H1 (cell line): Measurements from ENCODE around the gene TMEM150A. TPM values are rescaled to one million over a fixed set of nuclear protein-coding genes. Genes with fewer than 3 reads are reported as not detected.

Experiments
- CTCF ChIA-PET: fragments of 300-600 bp; sonication (Branson Sonifier 250); formaldehyde crosslinking; loops from one replicate; lab custom pipeline; 2021; ENCODE audit not compliant: partially characterized antibody; lab: Charles Lee
- POLR2A ChIA-PET: fragments of 300-600 bp; sonication (Branson Sonifier 250); formaldehyde crosslinking; loops from one replicate; lab custom pipeline; 2021; ENCODE audit warnings: inconsistent platforms; ENCODE audit not compliant: partially characterized antibody; lab: Charles Lee
- DNase-seq, 2 experiments: peaks; one replicate each; pipeline versions ENCODE4 v3.0.0 to v3.0.0-alpha.2; 2010 to 2022; ENCODE audit warnings: low spot score in 2 of 2, low read depth in 1 of 2, mixed read lengths in 1 of 2
- FAIRE-seq: peaks from 2 replicates; lab custom pipeline; 2011; peaks lifted over from hg19 to GRCh38; lab: Jason Lieb, UNC
- H2AFZ ChIP-seq: 2 replicates; pipeline ENCODE4 v1.8.1; 2012; ENCODE audit warnings: low read length, inconsistent platforms
- H2AK5ac ChIP-seq: 2 replicates; pipeline ENCODE4 v1.6.1; 2013; ENCODE audit warnings: low read depth, low read length
- H2BK120ac ChIP-seq: replicated peaks from 2 replicates; pipeline ENCODE3; 2013; ENCODE audit warnings: low read depth, low read length, inconsistent platforms
- H2BK12ac ChIP-seq: 2 replicates; pipeline ENCODE4 v1.6.1; 2013; ENCODE audit warnings: low read depth, low read length
- H2BK15ac ChIP-seq: 2 replicates; pipeline ENCODE4 v1.6.1; 2013; ENCODE audit warnings: low read length
- H2BK20ac ChIP-seq: 2 replicates; pipeline ENCODE4 v1.6.1; 2013; ENCODE audit warnings: low read length
- H2BK5ac ChIP-seq: 2 replicates; pipeline ENCODE4 v1.6.1; 2013; ENCODE audit warnings: low read depth, low read length
- H3K14ac ChIP-seq: 2 replicates; pipeline ENCODE4 v1.6.1; 2013; ENCODE audit warnings: inconsistent platforms; ENCODE audit not compliant: insufficient read length
- H3K18ac ChIP-seq: 2 replicates; pipeline ENCODE4 v1.6.1; 2013; ENCODE audit warnings: low read length; ENCODE audit errors: extremely low read depth
- H3K23ac ChIP-seq: 2 replicates; pipeline ENCODE4 v1.6.1; 2013; ENCODE audit warnings: inconsistent platforms; ENCODE audit not compliant: insufficient read length
- H3K23me2 ChIP-seq: 2 replicates; pipeline ENCODE4 v1.6.1; 2013; ENCODE audit warnings: low read depth, low read length
- H3K27ac ChIP-seq: 2 replicates; pipeline ENCODE4 v1.6.1; 2011; ENCODE audit warnings: low read depth, low read length, inconsistent platforms
- H3K27me3 ChIP-seq, 4 experiments: replicated peaks in 1 of 4; 1 replicate in 1 of 4; 2 replicates in 3 of 4; pipeline versions ENCODE4 v1.6.1 to v1.8.1; 2011 to 2013; ENCODE audit warnings: low read length in 3 of 4, mild to moderate bottlenecking in 3 of 4, inconsistent platforms in 2 of 4, mixed read lengths in 2 of 4, moderate library complexity in 1 of 4; ENCODE audit not compliant: control insufficient read depth in 3 of 4, insufficient read depth in 3 of 4; ENCODE audit errors: extremely low read depth in 1 of 4
- H3K36me3 ChIP-seq, 4 experiments: 2 replicates each; pipeline versions ENCODE4 v1.6.1 to v1.8.1; 2011 to 2013; ENCODE audit warnings: mild to moderate bottlenecking in 4 of 4, low read length in 3 of 4, moderate library complexity in 2 of 4, control low read depth in 1 of 4, inconsistent platforms in 1 of 4; ENCODE audit not compliant: insufficient read depth in 4 of 4, control insufficient read depth in 2 of 4
- H3K4ac ChIP-seq: replicated peaks from 2 replicates; pipeline ENCODE3; 2013; ENCODE audit warnings: low read length, low read depth, mixed read lengths, inconsistent platforms; ENCODE audit not compliant: insufficient read length
- H3K4me1 ChIP-seq, 4 experiments: replicated peaks in 1 of 4; 1 replicate in 1 of 4; 2 replicates in 3 of 4; pipeline versions ENCODE4 v1.6.1 to v1.8.1; 2011 to 2013; ENCODE audit warnings: low read length in 3 of 4, inconsistent platforms in 2 of 4, mixed read lengths in 1 of 4; ENCODE audit not compliant: insufficient read depth in 4 of 4, control insufficient read depth in 3 of 4
- H3K4me2 ChIP-seq, 2 experiments: 2 replicates each; pipeline versions ENCODE4 v1.6.1 to v1.8.1; 2011 to 2013; ENCODE audit warnings: low read depth in 2 of 2, low read length in 2 of 2, control low read depth in 1 of 2, inconsistent platforms in 1 of 2, mild to moderate bottlenecking in 1 of 2; ENCODE audit not compliant: insufficient read depth in 1 of 2
- H3K4me3 ChIP-seq, 4 experiments: fragments of 200-600, 300-600 bp in 1 of 4; sonication (generic), shearing (Covaris generic), sonication (Bioruptor Twin) in 1 of 4; 2 replicates each; pipeline versions ENCODE4 v1.5.1 to v1.8.1; 2011 to 2016; ENCODE audit warnings: low read length in 4 of 4, low read depth in 3 of 4, control low read depth in 2 of 4, inconsistent platforms in 2 of 4, mild to moderate bottlenecking in 2 of 4, mixed read lengths in 1 of 4, moderate library complexity in 1 of 4; ENCODE audit not compliant: insufficient read depth in 2 of 4; ENCODE audit errors: extremely low read depth in 1 of 4
- H3K56ac ChIP-seq: replicated peaks from 2 replicates; pipeline ENCODE3; 2013; ENCODE audit warnings: low read depth, mild to moderate bottlenecking, mixed read lengths, low read length, inconsistent platforms; ENCODE audit not compliant: insufficient read length
- H3K79me1 ChIP-seq: 2 replicates; pipeline ENCODE4 v1.6.1; 2013; ENCODE audit warnings: low read depth, low read length, control low read depth
- H3K79me2 ChIP-seq, 2 experiments: 2 replicates each; pipeline versions ENCODE4 v1.6.1 to v1.8.1; 2012 to 2013; ENCODE audit warnings: low read length in 2 of 2, mild to moderate bottlenecking in 2 of 2, inconsistent platforms in 1 of 2; ENCODE audit not compliant: insufficient read depth in 2 of 2, control insufficient read depth in 1 of 2
- H3K9ac ChIP-seq, 4 experiments: replicated peaks in 1 of 4; 1 replicate in 1 of 4; 2 replicates in 3 of 4; pipeline versions ENCODE4 v1.6.1 to v1.8.1; 2011 to 2013; ENCODE audit warnings: low read depth in 3 of 4, low read length in 3 of 4, control low read depth in 2 of 4, mild to moderate bottlenecking in 2 of 4, moderate library complexity in 2 of 4, inconsistent platforms in 1 of 4; ENCODE audit errors: extremely low read depth in 1 of 4
- H3K9me3 ChIP-seq, 2 experiments: 2 replicates each; pipeline versions ENCODE4 v1.6.1 to v1.8.1; 2012 to 2013; ENCODE audit warnings: mild to moderate bottlenecking in 2 of 2, moderate library complexity in 2 of 2, control low read depth in 1 of 2, inconsistent platforms in 1 of 2, low read depth in 1 of 2, low read length in 1 of 2, mixed read lengths in 1 of 2; ENCODE audit not compliant: insufficient read depth in 2 of 2
- H4K20me1 ChIP-seq, 2 experiments: replicated peaks in 1 of 2; 2 replicates each; pipeline versions ENCODE3 to v1.8.1; 2011 to 2013; ENCODE audit warnings: inconsistent platforms in 2 of 2, low read length in 2 of 2, mild to moderate bottlenecking in 1 of 2; ENCODE audit not compliant: insufficient read depth in 2 of 2, control insufficient read depth in 1 of 2
- H4K5ac ChIP-seq: 2 replicates; pipeline ENCODE4 v1.6.1; 2013; ENCODE audit warnings: low read length, low read depth, mixed read lengths, inconsistent platforms; ENCODE audit not compliant: insufficient read length
- H4K8ac ChIP-seq: 2 replicates; pipeline ENCODE4 v1.8.0; 2013; ENCODE audit warnings: mild to moderate bottlenecking, moderate library complexity, low read length, inconsistent platforms; ENCODE audit not compliant: insufficient read depth; ENCODE audit errors: extremely low read depth
- H4K91ac ChIP-seq: replicated peaks from 2 replicates; pipeline ENCODE3; 2013; ENCODE audit warnings: low read length, mixed read lengths, inconsistent platforms; ENCODE audit not compliant: insufficient read length
- ASH2L ChIP-seq: fragments of 200-600, 300-600 bp; sonication (generic); IDR thresholded peaks from one replicate; pipeline ENCODE4 v1.7.1; 2017; ENCODE audit warnings: low read length
- HDAC6 ChIP-seq: IDR thresholded peaks from one replicate; pipeline ENCODE4 v1.7.1; 2012; ENCODE audit warnings: low read depth, mild to moderate bottlenecking, inconsistent platforms, low read length, moderate library complexity
- POLR2AphosphoS5 ChIP-seq: IDR thresholded peaks from 2 replicates; pipeline ENCODE4 v1.6.1; 2011; ENCODE audit warnings: low read depth, low read length
- TAF1 ChIP-seq: IDR thresholded peaks from 2 replicates; pipeline ENCODE4 v1.6.1; 2011; ENCODE audit warnings: mild to moderate bottlenecking, low read depth, low read length
- WGBS, 2 experiments: shearing (Covaris generic) in 1 of 2; methylation state at CpG; one replicate each; pipeline versions ENCODE4 v1.1.6 to v1.1.7; 2013 to 2015; ENCODE audit warnings: low lambda C conversion rate in 2 of 2, mixed read lengths in 2 of 2, inconsistent platforms in 1 of 2, low coverage in 1 of 2, missing lambda C conversion rate in 1 of 2; ENCODE audit not compliant: insufficient replicate concordance in 2 of 2, insufficient coverage in 1 of 2, insufficient read length in 1 of 2; ENCODE audit errors: extremely low coverage in 1 of 2, missing lambda C conversion rate in 1 of 2; 5-methylcytosine and 5-hydroxymethylcytosine counted together
- polyA plus RNA-seq, 7 experiments: library from polyadenylated mRNA; depleted of rRNA in 3 of 7; stranded (reverse) in 5 of 7; unstranded in 2 of 7; fragments of >200 nt in 5 of 7; fragments of 200-250 nt in 2 of 7; gene quantifications; 1 replicate in 5 of 7; 2 replicates in 1 of 7; 4 replicates in 1 of 7; pipeline versions ENCODE4 v1.2.1 to v1.2.3, GENCODE V29; 2011 to 2013; ENCODE audit warnings: missing spikeins in 2 of 7, mixed read lengths in 2 of 7
- total RNA-seq: library from RNA; stranded (reverse); fragmentation: NEBNext Ultra II Directional; extraction: Animal tissue kit (Norgen Biotek cat#: 25700); gene quantifications from 2 replicates; pipeline ENCODE4 v1.2.1, GENCODE V29; 2021

TMEM150A gene
- total and polyA plus RNA-seq, 2 of the 8 experiments (the other 6 are each of a cell fraction or from before 2014, with no cell fraction given), result 19.8 to 29.9 TPM

DNA sequence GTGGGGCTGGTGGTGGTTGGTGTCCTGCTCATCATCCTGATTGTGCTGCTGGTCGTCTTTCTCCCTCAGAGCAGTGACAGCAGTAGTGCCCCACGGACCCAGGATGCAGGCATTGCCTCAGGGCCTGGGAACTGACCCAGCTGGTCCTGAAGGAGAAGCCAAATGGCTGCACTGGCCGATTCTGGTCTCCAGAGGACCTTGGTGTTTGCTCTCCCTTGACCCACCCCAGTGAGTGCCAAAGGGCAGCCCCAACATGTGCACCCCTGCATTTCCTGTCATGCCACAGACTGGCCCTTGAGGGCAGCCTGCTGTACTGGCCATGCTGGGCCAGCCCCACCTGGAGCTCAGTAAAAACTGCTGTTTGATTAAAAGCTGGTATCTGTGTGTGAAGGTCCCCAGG, 9.5 kb downstream of the TMEM150A start:
- Histone ChIP-seq H2AK5ac (no peak overlapping the region), H2BK20ac (no peak overlapping the region), H2BK15ac (no peak overlapping the region), H2BK5ac (no peak overlapping the region), H3K36me3 (peaks cover 4 to 11% (median 7%) of the 10 kb centered on the region in 4 experiments; a peak in 4 of 8 replicates), H3K14ac (no peak overlapping the region), H4K20me1 (peaks cover 2% of the 10 kb centered on the region in 2 experiments), H3K79me2 (peaks cover 0 to 18% of the 10 kb centered on the region in 2 experiments; a peak in 3 of 4 replicates), H3K23me2 (peaks cover 13% of the 10 kb centered on the region), H2BK120ac (no peak overlapping the region), H2BK12ac (no peak overlapping the region), H3K4me1 (peaks cover 0 to 11% (median 3%) of the 10 kb centered on the region in 4 experiments; a peak in 4 of 7 replicates), H4K91ac (no peak overlapping the region), H2AFZ (no peak overlapping the region), H3K4me3 (no peak overlapping the region), H3K79me1 (0 out of 2 replicates have a peak, but pooled peaks cover 2% of the 10 kb centered on the region), H3K9ac (no peak overlapping the region; a peak in 1 of 7 replicates), H3K27me3 (peaks cover 0 to 3% (median 0%) of the 10 kb centered on the region in 4 experiments; a peak in 2 of 7 replicates), H3K27ac (no peak overlapping the region), H3K9me3 (no peaks in the 10 kb centered on the region), H4K8ac (no peak overlapping the region), H3K18ac (no peak overlapping the region), H3K4me2 (no peak overlapping the region), H3K23ac (no peak overlapping the region), H3K4ac (no peak overlapping the region), H3K56ac (no peak overlapping the region), H4K5ac (no peak overlapping the region)
- DNase-seq, result no peak
- POLR2A ChIA-PET, result interaction anchor here (0.7 to 3.5 kb wide), 9 partner anchors 8 to 53 kb away, joined by 3 to 28 read pairs (median 4); partner anchors contain the start of genes TMEM150A, USP39, VAMP5 and VAMP8
- CTCF ChIA-PET, result interaction anchor here (1.0 to 2.0 kb wide), 2 partner anchors 13 to 42 kb away, joined by 3 to 5 read pairs; no protein-coding TSS in a partner anchor
- TF ChIP-seq TAF1 (no peak), POLR2AphosphoS5 (no peak), HDAC6 (no peak), ASH2L (no peak)
- 70% methylated on average over 3 of the region's 3 CpGs; no CpG with 5 or more reads in 1 of the 2 experiments for WGBS, 2 experiments
- no peak for FAIRE-seq
